Measurements from ENCODE around the gene SLC1A4. TPM values are rescaled to one million over a fixed set of nuclear protein-coding genes. Genes with fewer than 3 reads are reported as not detected.
A peak's percentile ranks its signal among the peaks of the same experiment; 100 is the strongest.

The SLC1A4 gene
- total and polyA plus RNA-seq, 2 of the 4 experiments (the other 2 are of a cell fraction) = 6.8 to 8.1 TPM

DNA sequence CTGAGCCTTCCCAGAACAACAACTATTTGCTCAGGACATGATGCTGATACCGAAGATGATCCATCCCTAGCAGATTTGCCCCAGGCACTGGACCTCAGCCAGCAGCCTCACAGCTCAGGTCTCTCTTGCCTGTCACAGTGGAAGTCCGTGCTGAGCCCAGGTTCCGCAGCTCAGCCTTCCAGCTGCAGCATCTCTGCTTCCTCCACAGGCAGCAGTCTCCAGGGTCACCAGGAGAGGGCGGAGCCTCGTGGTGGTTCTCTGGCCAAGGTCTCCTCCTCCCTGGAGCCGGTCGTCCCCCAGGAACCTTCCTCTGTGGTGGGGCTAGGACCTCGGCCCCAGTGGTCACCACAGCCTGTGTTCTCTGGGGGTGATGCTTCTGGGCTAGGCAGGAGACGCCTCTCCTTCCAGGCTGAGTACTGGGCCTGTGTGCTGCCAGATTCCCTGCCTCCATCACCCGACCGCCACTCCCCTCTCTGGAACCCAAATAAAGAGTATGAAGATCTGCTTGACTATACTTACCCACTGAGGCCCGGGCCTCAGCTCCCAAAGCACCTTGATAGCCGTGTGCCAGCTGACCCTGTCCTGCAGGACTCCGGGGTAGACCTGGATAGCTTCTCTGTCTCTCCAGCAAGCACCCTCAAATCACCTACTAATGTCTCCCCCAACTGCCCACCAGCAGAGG, 82.4 kb downstream of the SLC1A4 start:
- H3K23ac ChIP-seq (ENCODE audit: low read depth, low read length) = no peak overlapping the region
- H3K9ac ChIP-seq (ENCODE audit: low read depth, low read length) = no peak overlapping the region; the same call in 1 of the 2 replicates
- no peak overlapping the region for H3K4me3 ChIP-seq (ENCODE audit: insufficient read depth, low read depth, low read length)
- no peaks in the 10 kb centered on the region for H3K9me3 ChIP-seq (ENCODE audit: control insufficient read depth, insufficient read depth, low read length)
- no peaks in the 10 kb centered on the region for H3K27me3 ChIP-seq (ENCODE audit: control insufficient read depth, insufficient read depth, low read length)
- no peak for TF ChIP-seq CEBPB (IDR thresholded peaks at IDR 0.05; ENCODE audit: low read depth, low read length)
- TF ChIP-seq, protein P1, sequence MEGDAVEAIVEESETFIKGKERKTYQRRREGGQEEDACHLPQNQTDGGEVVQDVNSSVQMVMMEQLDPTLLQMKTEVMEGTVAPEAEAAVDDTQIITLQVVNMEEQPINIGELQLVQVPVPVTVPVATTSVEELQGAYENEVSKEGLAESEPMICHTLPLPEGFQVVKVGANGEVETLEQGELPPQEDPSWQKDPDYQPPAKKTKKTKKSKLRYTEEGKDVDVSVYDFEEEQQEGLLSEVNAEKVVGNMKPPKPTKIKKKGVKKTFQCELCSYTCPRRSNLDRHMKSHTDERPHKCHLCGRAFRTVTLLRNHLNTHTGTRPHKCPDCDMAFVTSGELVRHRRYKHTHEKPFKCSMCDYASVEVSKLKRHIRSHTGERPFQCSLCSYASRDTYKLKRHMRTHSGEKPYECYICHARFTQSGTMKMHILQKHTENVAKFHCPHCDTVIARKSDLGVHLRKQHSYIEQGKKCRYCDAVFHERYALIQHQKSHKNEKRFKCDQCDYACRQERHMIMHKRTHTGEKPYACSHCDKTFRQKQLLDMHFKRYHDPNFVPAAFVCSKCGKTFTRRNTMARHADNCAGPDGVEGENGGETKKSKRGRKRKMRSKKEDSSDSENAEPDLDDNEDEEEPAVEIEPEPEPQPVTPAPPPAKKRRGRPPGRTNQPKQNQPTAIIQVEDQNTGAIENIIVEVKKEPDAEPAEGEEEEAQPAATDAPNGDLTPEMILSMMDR (conservative IDR thresholded peaks at IDR 0.05; ENCODE audit: low read depth, low read length) = peak; percentile 19; the same call in 1 of the 2 replicates
- peak; percentile 14; the same call in 1 of the 2 replicates for TF ChIP-seq RAD21 (IDR thresholded peaks at IDR 0.05; ENCODE audit: low read length)
- H2BK120ac ChIP-seq (ENCODE audit: low read depth, low read length) = no peak overlapping the region
- H4K20me1 ChIP-seq (ENCODE audit: insufficient read depth, low read length) = peaks cover 36% of the 10 kb centered on the region
- intact Hi-C loops (cut with micrococcal nuclease) (no loop called here), dilution Hi-C loops (cut with HindIII; ENCODE audit: low sequenced_read_pairs, unreplicated experiment) (no loop called here), in situ Hi-C loops (cut with MboI; ENCODE audit: low sequenced_read_pairs) (loop anchor here (25.0 kb wide), 1 partner anchor 491 kb away; no protein-coding TSS in a partner anchor)
- no peak overlapping the region for H2BK20ac ChIP-seq (ENCODE audit: low read depth, low read length)
- H2AK5ac ChIP-seq (ENCODE audit: low read depth, low read length) = 0 out of 2 replicates have a peak overlapping the region, but pooled peaks have one; percentile 27
- no peak overlapping the region for H4K5ac ChIP-seq (ENCODE audit: low read depth, low read length)
- H3K4me1 ChIP-seq (ENCODE audit: control insufficient read depth, insufficient read depth, low read length) = peaks cover 32% of the 10 kb centered on the region
- no peak overlapping the region for H4K8ac ChIP-seq (ENCODE audit: low read depth in 2 of 2, low read length in 2 of 2)
- H3K4ac ChIP-seq (ENCODE audit: low read depth, low read length) = no peak overlapping the region
- POLR2A ChIA-PET (ENCODE audit: unreplicated experiment) = no interaction called here
- H3K14ac ChIP-seq (replicated peaks; ENCODE audit: low read depth, low read length) = no peak overlapping the region
- H4K91ac ChIP-seq (ENCODE audit: insufficient read depth, low read depth, low read length) = no peak overlapping the region
- H3K36me3 ChIP-seq (ENCODE audit: control insufficient read depth, insufficient read depth, low read length) = peaks cover 42% of the 10 kb centered on the region
- peaks cover 26 to 84% of the 10 kb centered on the region in 2 experiments for H3K79me1 ChIP-seq (ENCODE audit: low read depth in 1 of 2, low read length in 2 of 2)
- no peak overlapping the region for H3K4me2 ChIP-seq (ENCODE audit: low read depth, low read length)
- DNase-seq (no peak), ATAC-seq (ENCODE audit: low read depth) (no peak)
- no peak overlapping the region for H2BK15ac ChIP-seq (ENCODE audit: low read depth, low read length)
- no peak overlapping the region for H2AFZ ChIP-seq (replicated peaks; ENCODE audit: low read length, poor library complexity)
- H2AK9ac ChIP-seq (replicated peaks; ENCODE audit: low read depth, low read length, poor library complexity) = no peak overlapping the region
- BruUV-seq (replicated peaks) = no TSS peak
- no peak overlapping the region; the same call in 1 of the 2 replicates for H3K27ac ChIP-seq (ENCODE audit: insufficient read depth, low read length)
- H3K56ac ChIP-seq (ENCODE audit: extremely low read depth, insufficient read depth, low read length) = no peak overlapping the region
- peaks cover 38% of the 10 kb centered on the region for H3K9me1 ChIP-seq (ENCODE audit: insufficient read depth, low read length)
- WGBS, 2 experiments (ENCODE audit: extremely low coverage in 2 of 2, insufficient read length in 1 of 2) = 81% methylated on average over 4 of the region's 14 CpGs; no CpG with 5 or more reads in 1 of the 2 experiments
- H3K18ac ChIP-seq (ENCODE audit: low read depth, low read length) = no peak overlapping the region
- CTCF ChIA-PET = interaction anchor here (1.8 kb wide), 1 partner anchor 115 kb away, joined by 6 read pairs; no protein-coding TSS in a partner anchor
- H2BK5ac ChIP-seq (ENCODE audit: low read depth, low read length, poor library complexity, severe bottlenecking) = no peak overlapping the region

Measured in IMR-90 (cell line).